HL-60 (cell line): Measurements from ENCODE around the gene ADGRE3.
"Not testable (repeated sequence)": the region's sequence is repeated elsewhere in the genome, so short reads cannot be mapped to it uniquely, and the experiment has no call there.

ENCODE experiments used
- CTCF ChIP-seq: IDR thresholded peaks from one replicate; pipeline ENCODE4 v1.5.1; 2011; ENCODE audit warnings: low read length, control low read depth, inconsistent platforms; ENCODE audit not compliant: insufficient read depth
- GABPA ChIP-seq: IDR thresholded peaks from 2 replicates; pipeline ENCODE4 v1.6.1; 2012; ENCODE audit warnings: low read depth
- POLR2AphosphoS5 ChIP-seq: IDR thresholded peaks from 2 replicates; pipeline ENCODE4 v1.6.1; 2012; ENCODE audit warnings: low read depth
- REST ChIP-seq: IDR thresholded peaks from 2 replicates; pipeline ENCODE4 v1.6.1; 2012; ENCODE audit warnings: low read depth; ENCODE audit not compliant: insufficient replicate concordance
- SPI1 ChIP-seq: IDR thresholded peaks from 2 replicates; pipeline ENCODE4 v1.6.1; 2012; ENCODE audit warnings: low read depth, mild to moderate bottlenecking, borderline replicate concordance

GRCh38 chr19:14585187-14585586 lies 89.5 kb downstream of the ADGRE3 start:
- not testable (repeated sequence) for TF ChIP-seq GABPA, CTCF, POLR2AphosphoS5, REST, SPI1
